Uterus (tissue), 2 donors: ENCODE data around the gene FFAR4.

Source experiments
- POLR2A ChIP-seq, 2 donors: fragments of 450-650 bp; IDR thresholded peaks; one replicate each; pipeline ENCODE4 v1.6.1; 2016; ENCODE audit warnings: antibody characterized with exemption in 2 of 2, mild to moderate bottlenecking in 1 of 2, moderate library complexity in 1 of 2
- TF ChIP-seq, protein P1 (sequence below), 4 experiments: fragments of 200-600 bp in 2 of 4; fragments of 450-650 bp in 2 of 4; sonication (generic) in 2 of 4; IDR thresholded peaks; one replicate each; pipeline ENCODE4 v1.5.1; 2016 to 2019; ENCODE audit warnings: antibody characterized with exemption in 4 of 4, mild to moderate bottlenecking in 2 of 4, moderate library complexity in 1 of 4

GRCh38 chr10:93598157-93598556, 31.7 kb downstream of the FFAR4 start:
- TF ChIP-seq, protein P1, sequence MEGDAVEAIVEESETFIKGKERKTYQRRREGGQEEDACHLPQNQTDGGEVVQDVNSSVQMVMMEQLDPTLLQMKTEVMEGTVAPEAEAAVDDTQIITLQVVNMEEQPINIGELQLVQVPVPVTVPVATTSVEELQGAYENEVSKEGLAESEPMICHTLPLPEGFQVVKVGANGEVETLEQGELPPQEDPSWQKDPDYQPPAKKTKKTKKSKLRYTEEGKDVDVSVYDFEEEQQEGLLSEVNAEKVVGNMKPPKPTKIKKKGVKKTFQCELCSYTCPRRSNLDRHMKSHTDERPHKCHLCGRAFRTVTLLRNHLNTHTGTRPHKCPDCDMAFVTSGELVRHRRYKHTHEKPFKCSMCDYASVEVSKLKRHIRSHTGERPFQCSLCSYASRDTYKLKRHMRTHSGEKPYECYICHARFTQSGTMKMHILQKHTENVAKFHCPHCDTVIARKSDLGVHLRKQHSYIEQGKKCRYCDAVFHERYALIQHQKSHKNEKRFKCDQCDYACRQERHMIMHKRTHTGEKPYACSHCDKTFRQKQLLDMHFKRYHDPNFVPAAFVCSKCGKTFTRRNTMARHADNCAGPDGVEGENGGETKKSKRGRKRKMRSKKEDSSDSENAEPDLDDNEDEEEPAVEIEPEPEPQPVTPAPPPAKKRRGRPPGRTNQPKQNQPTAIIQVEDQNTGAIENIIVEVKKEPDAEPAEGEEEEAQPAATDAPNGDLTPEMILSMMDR (IDR thresholded peaks at IDR 0.05): no peak
- TF ChIP-seq POLR2A (IDR thresholded peaks at IDR 0.05): no peak
